Liver (tissue), 9 donors: Measurements from ENCODE around the gene SEM1. TPM values are rescaled to one million over a fixed set of nuclear protein-coding genes. Genes with fewer than 3 reads are reported as not detected.

Experiments
- DNase-seq: peaks from one replicate; pipeline ENCODE4 v3.0.0-alpha.2; 2017; ENCODE audit warnings: low spot score
- H3K27ac ChIP-seq, 2 donors: one replicate each; pipeline ENCODE4 v1.7.0; 2013; ENCODE audit warnings: inconsistent platforms in 2 of 2, low read length in 2 of 2, control low read depth in 1 of 2, low read depth in 1 of 2, mild to moderate bottlenecking in 1 of 2
- H3K27me3 ChIP-seq, 4 donors: one replicate each; pipeline versions ENCODE4 v1.6.1 to v1.7.0; 2013; ENCODE audit warnings: low read length in 3 of 4, inconsistent platforms in 1 of 4, mild to moderate bottlenecking in 1 of 4, moderate library complexity in 1 of 4; ENCODE audit not compliant: control insufficient read depth in 4 of 4, insufficient read depth in 4 of 4
- H3K36me3 ChIP-seq, 4 donors: one replicate each; pipeline versions ENCODE4 v1.6.1 to v1.7.0; 2013; ENCODE audit warnings: low read length in 3 of 4, mild to moderate bottlenecking in 3 of 4, low read depth in 1 of 4, moderate library complexity in 1 of 4; ENCODE audit not compliant: control insufficient read depth in 4 of 4, insufficient read depth in 3 of 4
- H3K4me1 ChIP-seq, 4 donors: one replicate each; pipeline versions ENCODE4 v1.6.1 to v1.7.0; 2013; ENCODE audit warnings: low read length in 3 of 4, mild to moderate bottlenecking in 3 of 4, moderate library complexity in 1 of 4; ENCODE audit not compliant: control insufficient read depth in 4 of 4, insufficient read depth in 4 of 4
- H3K4me3 ChIP-seq, 3 donors: one replicate each; pipeline versions ENCODE4 v1.6.1 to v1.7.0; 2013; ENCODE audit warnings: low read length in 3 of 3, control low read depth in 1 of 3, low read depth in 1 of 3, mild to moderate bottlenecking in 1 of 3
- H3K9ac ChIP-seq, 2 donors: one replicate each; pipeline ENCODE4 v1.7.0; 2013; ENCODE audit warnings: low read length in 2 of 2, mild to moderate bottlenecking in 2 of 2, moderate library complexity in 2 of 2, control low read depth in 1 of 2, low read depth in 1 of 2
- H3K9me3 ChIP-seq, 4 donors: one replicate each; pipeline versions ENCODE4 v1.6.1 to v1.7.0; 2013; ENCODE audit warnings: low read length in 3 of 4; ENCODE audit not compliant: control insufficient read depth in 4 of 4
- ATF3 ChIP-seq: IDR thresholded peaks from 2 replicates; pipeline ENCODE4 v1.6.1; 2016; ENCODE audit warnings: antibody characterized with exemption
- CTCF ChIP-seq: fragments of 150-350 bp; IDR thresholded peaks from 2 replicates; pipeline ENCODE4 v1.5.1; 2017; ENCODE audit warnings: improper control_type of control experiment, low read depth, low read length; ENCODE audit not compliant: missing input control
- EGR1 ChIP-seq, 2 donors: IDR thresholded peaks; 2 replicates each; pipeline ENCODE4 v1.6.1; 2016 to 2018; ENCODE audit warnings: antibody characterized with exemption in 2 of 2, low read depth in 2 of 2
- FOXA1 ChIP-seq: IDR thresholded peaks from 2 replicates; pipeline ENCODE4 v1.6.1; 2016; ENCODE audit warnings: antibody characterized with exemption
- FOXA2 ChIP-seq: IDR thresholded peaks from 2 replicates; pipeline ENCODE4 v1.6.1; 2016; ENCODE audit warnings: antibody characterized with exemption
- GABPA ChIP-seq, 2 donors: IDR thresholded peaks in 1 of 2; conservative IDR thresholded peaks in 1 of 2; 2 replicates each; pipeline ENCODE4 v1.6.1; 2016; ENCODE audit warnings: antibody characterized with exemption in 2 of 2, mild to moderate bottlenecking in 1 of 2, moderate library complexity in 1 of 2
- HNF4A ChIP-seq, 2 donors: conservative IDR thresholded peaks; 2 replicates each; pipeline ENCODE4 v1.6.1; 2016; ENCODE audit warnings: antibody characterized with exemption in 2 of 2, mild to moderate bottlenecking in 2 of 2
- HNF4G ChIP-seq: IDR thresholded peaks from 2 replicates; pipeline ENCODE4 v1.6.1; 2016; ENCODE audit warnings: antibody characterized with exemption
- JUND ChIP-seq, 2 donors: IDR thresholded peaks; 2 replicates each; pipeline ENCODE4 v1.6.1; 2016; ENCODE audit warnings: antibody characterized with exemption in 2 of 2
- MAX ChIP-seq: IDR thresholded peaks from 2 replicates; pipeline ENCODE4 v1.6.1; 2016; ENCODE audit warnings: antibody characterized with exemption
- NR2F2 ChIP-seq: IDR thresholded peaks from 2 replicates; pipeline ENCODE4 v1.6.1; 2016; ENCODE audit warnings: antibody characterized with exemption
- RAD21 ChIP-seq, 2 donors: IDR thresholded peaks; 2 replicates each; pipeline ENCODE4 v1.6.1; 2016; ENCODE audit warnings: antibody characterized with exemption in 2 of 2, mild to moderate bottlenecking in 2 of 2
- REST ChIP-seq: IDR thresholded peaks from 2 replicates; pipeline ENCODE4 v1.6.1; 2016; ENCODE audit warnings: antibody characterized with exemption, mild to moderate bottlenecking
- RXRA ChIP-seq, 2 donors: IDR thresholded peaks; 2 replicates each; pipeline ENCODE4 v1.6.1; 2017 to 2018; ENCODE audit warnings: antibody characterized with exemption in 2 of 2, mild to moderate bottlenecking in 1 of 2
- TAF1 ChIP-seq: conservative IDR thresholded peaks from 2 replicates; pipeline ENCODE4 v1.6.1; 2016; ENCODE audit warnings: antibody characterized with exemption, mild to moderate bottlenecking
- YY1 ChIP-seq: IDR thresholded peaks from 2 replicates; pipeline ENCODE4 v1.6.1; 2016; ENCODE audit warnings: antibody characterized with exemption, mild to moderate bottlenecking
- WGBS: extraction: QIAGEN DNeasy Blood & Tissue Kit; methylation state at CpG from one replicate; pipeline ENCODE4 v1.1.7; 2013; 5-methylcytosine and 5-hydroxymethylcytosine counted together
- polyA plus RNA-seq, 2 donors: library from polyadenylated mRNA; stranded (reverse) in 1 of 2; unstranded in 1 of 2; fragments of 200-250 nt in 1 of 2; fragments of >200 nt in 1 of 2; fragmentation: Nextera tagmentation in 1 of 2; extraction: Ambion mirVana in 1 of 2; gene quantifications; one replicate each; pipeline versions ENCODE4 v1.2.1 to v1.2.3, GENCODE V29; 2013 to 2015
- total RNA-seq, 2 donors: library from RNA; depleted of rRNA; stranded (reverse); fragments of >200 nt; gene quantifications; one replicate each; pipeline ENCODE4 v1.2.3, GENCODE V29; 2014
- TF ChIP-seq, protein P1 (sequence below): IDR thresholded peaks from 2 replicates; pipeline ENCODE4 v1.6.1; 2016; ENCODE audit warnings: antibody characterized with exemption
- donor health status: healthy.
- donor health status: healthy.
- donor health status: healthy.
- donor health status: healthy.
- donor health status: healthy.

SEM1 gene
- total and polyA plus RNA-seq, 4 donors = 21.1 to 325 (median 52.7) TPM

GRCh38 chr7:96739167-96739566 lies 29.5 kb upstream of the SEM1 start:
- Histone ChIP-seq H3K27ac (no peak overlapping the region), H3K9ac (no peak overlapping the region), H3K4me3 (no peak overlapping the region), H3K4me1 (no peaks in the 10 kb centered on the region), H3K27me3 (no peaks in the 10 kb centered on the region), H3K9me3 (no peaks in the 10 kb centered on the region), H3K36me3 (no peaks in the 10 kb centered on the region)
- TF ChIP-seq YY1 (no peak), JUND (IDR thresholded peaks at IDR 0.05) (no peak), TAF1 (no peak), HNF4G (no peak)
- DNase-seq = no peak
- WGBS = 75% methylated on average over 1 of the region's 1 CpG

GRCh38 chr7:96738705-96739104 lies 29.1 kb upstream of the SEM1 start:
- Histone ChIP-seq H3K9ac (no peak overlapping the region), H3K4me1 (no peaks in the 10 kb centered on the region), H3K36me3 (no peaks in the 10 kb centered on the region), H3K9me3 (no peaks in the 10 kb centered on the region), H3K27ac (no peak overlapping the region), H3K4me3 (no peak overlapping the region), H3K27me3 (no peaks in the 10 kb centered on the region)
- no peak for TF ChIP-seq ATF3
- TF ChIP-seq FOXA1 = no peak
- TF ChIP-seq NR2F2 = no peak
- no peak for TF ChIP-seq MAX
- TF ChIP-seq RAD21 (IDR thresholded peaks at IDR 0.05) = no peak
- TF ChIP-seq RXRA (IDR thresholded peaks at IDR 0.05) = no peak
- TF ChIP-seq HNF4G = no peak
- no peak for TF ChIP-seq TAF1
- no peak for TF ChIP-seq REST
- TF ChIP-seq FOXA2 = no peak
- TF ChIP-seq CTCF = no peak
- WGBS = 88% methylated on average over 2 of the region's 2 CpGs
- no peak for DNase-seq

DNA sequence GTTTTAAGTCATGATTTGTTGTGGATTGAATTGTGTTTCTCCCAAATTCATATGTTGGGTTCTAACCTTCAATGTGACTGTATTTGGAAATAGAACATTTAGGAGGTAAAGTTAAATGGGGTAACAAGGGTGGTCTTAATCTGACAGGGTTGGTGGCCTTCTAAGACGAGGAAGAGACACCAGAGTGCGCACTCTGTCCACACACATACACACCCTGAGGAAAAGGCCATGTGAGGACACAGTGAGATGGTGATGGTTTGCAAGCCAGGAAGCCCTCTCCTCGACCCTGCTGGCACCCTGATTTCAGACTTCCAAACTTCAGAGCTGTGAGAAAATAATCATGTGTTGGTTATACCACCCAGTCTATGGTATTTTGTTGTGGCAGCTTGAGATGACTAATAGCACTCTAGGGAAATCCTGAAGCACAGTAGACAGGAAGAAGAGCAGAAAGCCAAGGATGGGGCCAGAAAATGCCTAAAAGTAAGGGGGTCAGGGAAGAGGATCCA lies 28.0 kb upstream of the SEM1 start:
- no peaks in the 10 kb centered on the region for H3K4me1 ChIP-seq
- no peak overlapping the region for H3K4me3 ChIP-seq
- WGBS = 67% methylated on average over 3 of the region's 3 CpGs
- TF ChIP-seq JUND (IDR thresholded peaks at IDR 0.05) (no peak), YY1 (no peak), CTCF (no peak), MAX (no peak), RXRA (IDR thresholded peaks at IDR 0.05) (no peak), NR2F2 (no peak), FOXA2 (no peak), GABPA (IDR thresholded peaks at IDR 0.05 in 1 of 2, conservative IDR thresholded peaks at IDR 0.05 in 1 of 2) (no peak), TAF1 (no peak), EGR1 (IDR thresholded peaks at IDR 0.05; ENCODE audit: low read depth in 2 of 2) (no peak), HNF4A (conservative IDR thresholded peaks at IDR 0.05) (no peak), FOXA1 (no peak)
- TF ChIP-seq, protein P1, sequence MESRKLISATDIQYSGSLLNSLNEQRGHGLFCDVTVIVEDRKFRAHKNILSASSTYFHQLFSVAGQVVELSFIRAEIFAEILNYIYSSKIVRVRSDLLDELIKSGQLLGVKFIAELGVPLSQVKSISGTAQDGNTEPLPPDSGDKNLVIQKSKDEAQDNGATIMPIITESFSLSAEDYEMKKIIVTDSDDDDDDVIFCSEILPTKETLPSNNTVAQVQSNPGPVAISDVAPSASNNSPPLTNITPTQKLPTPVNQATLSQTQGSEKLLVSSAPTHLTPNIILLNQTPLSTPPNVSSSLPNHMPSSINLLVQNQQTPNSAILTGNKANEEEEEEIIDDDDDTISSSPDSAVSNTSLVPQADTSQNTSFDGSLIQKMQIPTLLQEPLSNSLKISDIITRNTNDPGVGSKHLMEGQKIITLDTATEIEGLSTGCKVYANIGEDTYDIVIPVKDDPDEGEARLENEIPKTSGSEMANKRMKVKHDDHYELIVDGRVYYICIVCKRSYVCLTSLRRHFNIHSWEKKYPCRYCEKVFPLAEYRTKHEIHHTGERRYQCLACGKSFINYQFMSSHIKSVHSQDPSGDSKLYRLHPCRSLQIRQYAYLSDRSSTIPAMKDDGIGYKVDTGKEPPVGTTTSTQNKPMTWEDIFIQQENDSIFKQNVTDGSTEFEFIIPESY = no peak

More for the DNA sequence above, 28.0 kb upstream of the SEM1 start:
- H3K9me3 ChIP-seq = no peaks in the 10 kb centered on the region
- no peak for DNase-seq
- no peaks in the 10 kb centered on the region for H3K27me3 ChIP-seq
- H3K27ac ChIP-seq = no peak overlapping the region
- no peak overlapping the region for H3K9ac ChIP-seq
- H3K36me3 ChIP-seq = no peaks in the 10 kb centered on the region
